Stimulated activated CD4-positive, alpha-beta T cell treated with anti-CD3 and anti-CD28 coated beads, TNF-alpha, amount 100 ng/mL, for 4 hours (primary cell): ENCODE measurements around the gene MOB3B.
"Not testable (repeated sequence)": the region's sequence is repeated elsewhere in the genome, so short reads cannot be mapped to it uniquely, and the experiment has no call there.

ENCODE experiments used
- DNase-seq, 3 experiments: peaks; one replicate each; pipeline ENCODE4 v3.0.0-alpha.2; 2020; ENCODE audit warnings: low read depth in 3 of 3

MOB3B gene

GRCh38 chr9:27476870-27477515 lies 52.6 kb downstream of the MOB3B start:
- DNase-seq: no peak

- no peak for DNase-seq
Measured at GRCh38 chr9:27475057-27475595, 54.5 kb downstream of the MOB3B start.

- no peak for DNase-seq
Measured at GRCh38 chr9:27474305-27474704, 55.3 kb downstream of the MOB3B start.

- no peak for DNase-seq
Measured at GRCh38 chr9:27473111-27473529, 56.5 kb downstream of the MOB3B start.

GRCh38 chr9:27472195-27472594 lies 57.4 kb downstream of the MOB3B start:
- DNase-seq: no peak

GRCh38 chr9:27471789-27472188 lies 57.8 kb downstream of the MOB3B start:
- DNase-seq: no peak

GRCh38 chr9:27471366-27471765 lies 58.2 kb downstream of the MOB3B start:
- DNase-seq: no peak

- no peak for DNase-seq
Measured at GRCh38 chr9:27470291-27470856, 59.2 kb downstream of the MOB3B start.

- no peak for DNase-seq
Measured at GRCh38 chr9:27469550-27469949, 60.1 kb downstream of the MOB3B start.

GRCh38 chr9:27468462-27469110 lies 61.0 kb downstream of the MOB3B start:
- DNase-seq: no peak

GRCh38 chr9:27468000-27468399 lies 61.6 kb downstream of the MOB3B start:
- no peak for DNase-seq

- DNase-seq: no peak
Measured at GRCh38 chr9:27467486-27467885, 62.1 kb downstream of the MOB3B start.

- DNase-seq: not testable (repeated sequence)
Measured at GRCh38 chr9:27466516-27466915, 63.1 kb downstream of the MOB3B start.

GRCh38 chr9:27464950-27465349 lies 64.7 kb downstream of the MOB3B start:
- DNase-seq: not testable (repeated sequence)

GRCh38 chr9:27462846-27463245 lies 66.8 kb downstream of the MOB3B start:
- no peak for DNase-seq

GRCh38 chr9:27462434-27462833 lies 67.2 kb downstream of the MOB3B start:
- no peak for DNase-seq

- no peak for DNase-seq
Measured at GRCh38 chr9:27460226-27461023, 69.2 kb downstream of the MOB3B start.

- no peak for DNase-seq
Measured at GRCh38 chr9:27457445-27457844, 72.2 kb downstream of the MOB3B start.

- DNase-seq: no peak
Measured at GRCh38 chr9:27453860-27454553, 75.6 kb downstream of the MOB3B start.

GRCh38 chr9:27451207-27451797 lies 78.3 kb downstream of the MOB3B start:
- no peak for DNase-seq

GRCh38 chr9:27450752-27451151 lies 78.9 kb downstream of the MOB3B start:
- DNase-seq: no peak
